Stromal cell of bone marrow (primary cell): ENCODE results near the gene TTLL11.
A peak's percentile ranks its signal among the peaks of the same experiment; 100 is the strongest.
"Not testable (repeated sequence)": the region's sequence is repeated elsewhere in the genome, so short reads cannot be mapped to it uniquely, and the experiment has no call there.

Experiments used
- DNase-seq: peaks from one replicate; pipeline ENCODE4 v3.0.0-alpha.2; 2012; ENCODE audit warnings: low read depth

The TTLL11 gene

GRCh38 chr9:122004589-122004988, 88.5 kb downstream of the TTLL11 start:
- DNase-seq: no peak

- DNase-seq: no peak
Observed at GRCh38 chr9:122001491-122002201, 91.5 kb downstream of the TTLL11 start.

- not testable (repeated sequence) for DNase-seq
Observed at GRCh38 chr9:122000526-122000925, 92.6 kb downstream of the TTLL11 start.

GRCh38 chr9:121999556-121999955, 93.6 kb downstream of the TTLL11 start:
- no peak for DNase-seq

GRCh38 chr9:121998513-121999049, 94.5 kb downstream of the TTLL11 start:
- DNase-seq: no peak

- no peak for DNase-seq
Observed at GRCh38 chr9:121997791-121998190, 95.3 kb downstream of the TTLL11 start.

GRCh38 chr9:121996783-121997182, 96.3 kb downstream of the TTLL11 start:
- DNase-seq: no peak

GRCh38 chr9:121995997-121996396, 97.1 kb downstream of the TTLL11 start:
- DNase-seq: no peak

- peak; percentile 61 for DNase-seq
Observed at GRCh38 chr9:121992571-121993212, 100.4 kb downstream of the TTLL11 start.

GRCh38 chr9:121991307-121991661, 101.8 kb downstream of the TTLL11 start:
- DNase-seq: no peak

GRCh38 chr9:121990600-121991306, 102.4 kb downstream of the TTLL11 start:
- no peak for DNase-seq

- DNase-seq: no peak
Observed at GRCh38 chr9:121989010-121989409, 104.1 kb downstream of the TTLL11 start.

GRCh38 chr9:121987314-121987713, 105.8 kb downstream of the TTLL11 start:
- DNase-seq: no peak

GRCh38 chr9:121985792-121986494, 107.2 kb downstream of the TTLL11 start:
- peak; percentile 61 for DNase-seq

GRCh38 chr9:121984726-121985402, 108.2 kb downstream of the TTLL11 start:
- DNase-seq: peak; percentile 83

- no peak for DNase-seq
Observed at GRCh38 chr9:121983736-121984135, 109.4 kb downstream of the TTLL11 start.

- no peak for DNase-seq
Observed at GRCh38 chr9:121981118-121981883, 111.8 kb downstream of the TTLL11 start.

GRCh38 chr9:121980665-121981064, 112.4 kb downstream of the TTLL11 start:
- not testable (repeated sequence) for DNase-seq

GRCh38 chr9:121979736-121980135, 113.4 kb downstream of the TTLL11 start:
- no peak for DNase-seq

- DNase-seq: peak; percentile 65
Observed at GRCh38 chr9:121976751-121977150, 116.4 kb downstream of the TTLL11 start.

GRCh38 chr9:121975801-121976277, 117.3 kb downstream of the TTLL11 start:
- DNase-seq: no peak
